A673 (cell line): Measurements from ENCODE around the gene STMP1. TPM values are rescaled to one million over a fixed set of nuclear protein-coding genes. Genes with fewer than 3 reads are reported as not detected.

ENCODE experiments used
- Bru-seq: library from RNA; stranded (reverse); fragments of 400-500 nt; gene quantifications from one replicate; lab custom pipeline; 2021; lab: Mats Ljungman, UMichigan
- BruChase-seq, 2 experiments: library from RNA; stranded (reverse); fragments of 400-500 nt; gene quantifications; one replicate each; lab custom pipeline; 2021; lab: Mats Ljungman, UMichigan
- BruUV-seq: library from RNA; stranded (reverse); fragments of 400-500 nt; replicated peaks from 2 replicates; lab custom pipeline; 2021; lab: Mats Ljungman, UMichigan
- CTCF ChIA-PET: fragments of 300-600 bp; sonication (Branson Sonifier 250); formaldehyde crosslinking; loops from one replicate; lab custom pipeline; 2022; ENCODE audit warnings: antibody characterized with exemption; lab: Charles Lee
- POLR2A ChIA-PET: fragments of 300-600 bp; sonication (Branson Sonifier 250); formaldehyde crosslinking; loops from one replicate; lab custom pipeline; 2022; ENCODE audit warnings: antibody characterized with exemption; ENCODE audit not compliant: low non-redundant PET; lab: Charles Lee
- DNase-seq: peaks from one replicate; pipeline ENCODE4 v3.0.0-alpha.2; 2015; ENCODE audit warnings: low spot score
- H3K27ac ChIP-seq: fragments of 200-600 bp; sonication (generic); 2 replicates; pipeline ENCODE4 v1.5.1; 2016; ENCODE audit warnings: mixed run types, low read depth, mild to moderate bottlenecking, mixed read lengths, antibody characterized with exemption, low read length; ENCODE audit not compliant: poor library complexity, severe bottlenecking
- H3K27me3 ChIP-seq: fragments of 200-600 bp; sonication (generic); replicated peaks from 2 replicates; pipeline ENCODE4 v1.6.1; 2017; ENCODE audit warnings: mixed run types, low read depth, mild to moderate bottlenecking, mixed read lengths, antibody characterized with exemption, low read length; ENCODE audit not compliant: insufficient read depth, poor library complexity
- H3K36me3 ChIP-seq: fragments of 200-600 bp; sonication (generic); 2 replicates; pipeline ENCODE4 v1.6.1; 2016; ENCODE audit warnings: mixed run types, mild to moderate bottlenecking, mixed read lengths, antibody characterized with exemption, low read length; ENCODE audit not compliant: insufficient read depth, poor library complexity, severe bottlenecking
- H3K4me1 ChIP-seq: fragments of 200-600 bp; sonication (generic); 2 replicates; pipeline ENCODE4 v1.6.1; 2017; ENCODE audit warnings: mixed run types, mild to moderate bottlenecking, mixed read lengths, antibody characterized with exemption, low read length; ENCODE audit not compliant: insufficient read depth, poor library complexity, severe bottlenecking
- H3K4me3 ChIP-seq: fragments of 200-600 bp; sonication (generic); 2 replicates; pipeline ENCODE4 v1.5.1; 2016; ENCODE audit warnings: low read depth, mixed run types, mild to moderate bottlenecking, mixed read lengths, low read length; ENCODE audit not compliant: poor library complexity, severe bottlenecking
- H3K9me3 ChIP-seq: fragments of 200-600 bp; sonication (generic); 2 replicates; pipeline ENCODE4 v1.6.1; 2016; ENCODE audit warnings: mixed run types, low read depth, mild to moderate bottlenecking, mixed read lengths, antibody characterized with exemption, low read length; ENCODE audit not compliant: poor library complexity, severe bottlenecking
- CTCF ChIP-seq: fragments of 300-800, 200-600 bp; sonication (generic); conservative IDR thresholded peaks from 2 replicates; pipeline ENCODE4 v1.5.1; 2017; ENCODE audit warnings: low read depth, mild to moderate bottlenecking, antibody characterized with exemption, low read length, moderate library complexity, mixed read lengths
- EZH2 ChIP-seq: fragments of 200-600 bp; sonication (generic); IDR thresholded peaks from 2 replicates; pipeline ENCODE4 v1.6.1; 2017; ENCODE audit warnings: borderline replicate concordance, low read depth, mild to moderate bottlenecking, mixed read lengths, antibody characterized with exemption, low read length; ENCODE audit not compliant: poor library complexity, severe bottlenecking
- intact Hi-C: fragments of 100-400 bp; cut with micrococcal nuclease; formaldehyde crosslinking; loops from one replicate; pipeline ENCODE4 v1.10.0; 2022; ENCODE audit not compliant: unreplicated experiment
- long read RNA-seq: library from polyadenylated mRNA; stranded (forward); transcript quantifications from one replicate; pipeline ENCODE4 v2.0.0, GENCODE V29; 2022
- total RNA-seq: library from RNA; stranded (reverse); gene quantifications from 2 replicates; pipeline ENCODE4 v1.2.3, GENCODE V29; 2021

The STMP1 gene
- 32.1 and 33.4 TPM in 2 replicates for total RNA-seq
- percentile 83 among the genes with signal in this experiment for Bru-seq, nascent RNA
- BruChase-seq, experiment 1, labeled RNA remaining after a 2-hour chase, result percentile 80 among the genes with signal in this experiment
- percentile 85 among the genes with signal in this experiment for BruChase-seq, experiment 2, labeled RNA remaining after a 6-hour chase
- long read RNA-seq, transcript STMP1-202 (3 exons, 2,450 nt), result major isoform, 87 of 92 reads
- long read RNA-seq, partial matches to known transcripts, result 4 of 92 reads
- long read RNA-seq, other reads (novel, unspliced or antisense), result 1 of 92 reads

GRCh38 chr7:135662373-135663114, at the start of gene STMP1:
TSS of gene STMP1 (plus strand) at chr7:135662514.
- TF ChIP-seq CTCF (peak; percentile 69), EZH2 (no peak)
- no peaks in the 10 kb centered on the region for H3K9me3 ChIP-seq
- H3K36me3 ChIP-seq, result no peaks in the 10 kb centered on the region
- ChIA-PET CTCF (interaction anchor here (0.6 to 1.9 kb wide), 3 partner anchors 9 to 17 kb away, joined by 3 to 6 read pairs (median 4); no protein-coding TSS in a partner anchor), POLR2A (no interaction called here)
- no TSS peak for BruUV-seq
- intact Hi-C loops, result loop anchor here (5.0 kb wide), 1 partner anchor 150 kb away; the partner anchor contains the start of gene CNOT4
- H3K4me1 ChIP-seq, result peaks cover 13% of the 10 kb centered on the region
- H3K4me3 ChIP-seq, result peak within 1 kb of the TSS; percentile 84
- H3K27ac ChIP-seq, result peak within 1 kb of the TSS; percentile 82
- H3K27me3 ChIP-seq, result no peaks in the 10 kb centered on the region
- peak; percentile 96 for DNase-seq

- TF ChIP-seq CTCF (no peak), EZH2 (no peak)
- intact Hi-C loops, result loop anchor here (5.0 kb wide), 1 partner anchor 39 kb away; no protein-coding TSS in a partner anchor
- ChIA-PET CTCF (no interaction called here), POLR2A (no interaction called here)
- Histone ChIP-seq H3K4me1 (no peaks in the 10 kb centered on the region), H3K27me3 (no peaks in the 10 kb centered on the region), H3K4me3 (no peak overlapping the region), H3K27ac (no peak overlapping the region), H3K9me3 (no peaks in the 10 kb centered on the region), H3K36me3 (peaks cover 79% of the 10 kb centered on the region)
- no peak for DNase-seq
- no TSS peak for BruUV-seq
These were observed 46.2 kb upstream of the STMP1 start for GRCh38 chr7:135616136-135616535.

- Histone ChIP-seq H3K9me3 (no peaks in the 10 kb centered on the region), H3K36me3 (peaks cover 77% of the 10 kb centered on the region), H3K27ac (no peak overlapping the region), H3K4me1 (no peaks in the 10 kb centered on the region), H3K4me3 (no peak overlapping the region), H3K27me3 (no peaks in the 10 kb centered on the region)
- intact Hi-C loops, result loop anchor here (5.0 kb wide), 1 partner anchor 40 kb away; no protein-coding TSS in a partner anchor
- ChIA-PET POLR2A (no interaction called here), CTCF (no interaction called here)
- no peak for DNase-seq
- TF ChIP-seq EZH2 (no peak), CTCF (no peak)
- no TSS peak for BruUV-seq
These were observed 44.5 kb upstream of the STMP1 start for GRCh38 chr7:135617781-135618180.
